K562 (cell line): ENCODE results near the gene TRIM14. TPM values are rescaled to one million over a fixed set of nuclear protein-coding genes. Genes with fewer than 3 reads are reported as not detected.

ENCODE experiments used
- ATF6 ChIP-seq: sonication (generic); formaldehyde crosslinking; IDR thresholded peaks from 2 replicates; pipeline ENCODE4 v1.4.0; 2020; ENCODE audit warnings: mild to moderate bottlenecking, missing genetic modification reagents
- BCOR ChIP-seq: fragments of 450-650 bp; IDR thresholded peaks from 2 replicates; pipeline ENCODE4 v1.6.1; 2016
- DNMT1 ChIP-seq: fragments of 450-650 bp; IDR thresholded peaks from 2 replicates; pipeline ENCODE4 v1.6.1; 2016; ENCODE audit warnings: antibody characterized with exemption, mild to moderate bottlenecking
- ELF4 ChIP-seq: fragments of 450-650 bp; formaldehyde crosslinking; IDR thresholded peaks from 2 replicates; pipeline ENCODE4 v1.4.0; 2022; ENCODE audit warnings: missing genetic modification characterization
- GTF2B ChIP-seq: IDR thresholded peaks from 2 replicates; pipeline ENCODE4 v1.6.1; 2011; ENCODE audit not compliant: insufficient read length; ENCODE audit errors: extremely low read depth
- HLTF ChIP-seq: fragments of 450-650 bp; IDR thresholded peaks from 2 replicates; pipeline ENCODE4 v1.6.1; 2016
- HMGXB4 ChIP-seq: sonication (generic); formaldehyde crosslinking; IDR thresholded peaks from 2 replicates; pipeline ENCODE4 v1.8.1; 2023; ENCODE audit warnings: mild to moderate bottlenecking, missing genetic modification reagents
- L3MBTL2 ChIP-seq: fragments of 450-650 bp; IDR thresholded peaks from 2 replicates; pipeline ENCODE4 v1.6.1; 2016; ENCODE audit warnings: mild to moderate bottlenecking, moderate library complexity
- NFYB ChIP-seq: IDR thresholded peaks from 2 replicates; pipeline ENCODE4 v1.6.1; 2011; ENCODE audit warnings: mild to moderate bottlenecking, moderate library complexity; ENCODE audit not compliant: insufficient read length; ENCODE audit errors: extremely low read depth
- RBM25 ChIP-seq: fragments of 200-400 bp; formaldehyde crosslinking; IDR thresholded peaks from 2 replicates; pipeline ENCODE4 v1.6.1; 2018; ENCODE audit warnings: low read length, low read depth, moderate library complexity; ENCODE audit not compliant: severe bottlenecking
- SFPQ ChIP-seq: fragments of 200-400 bp; formaldehyde crosslinking; IDR thresholded peaks from 2 replicates; pipeline ENCODE4 v1.6.1; 2017; ENCODE audit warnings: mild to moderate bottlenecking, low read depth, low read length, moderate library complexity
- SMARCA4 ChIP-seq: fragments of 450-650 bp; IDR thresholded peaks from 2 replicates; pipeline ENCODE4 v1.6.1; 2016
- SPI1 ChIP-seq: IDR thresholded peaks from 2 replicates; pipeline ENCODE4 v1.6.1; 2011; ENCODE audit warnings: low read depth, low read length, control low read depth, borderline replicate concordance
- ZNF384 ChIP-seq: IDR thresholded peaks from 2 replicates; pipeline ENCODE4 v1.6.1; 2012; ENCODE audit warnings: low read depth, low read length, improper control_type of control experiment
- ZNF436 ChIP-seq: fragments of 250-450, 450-650 bp; sonication (Bioruptor Pico); formaldehyde crosslinking; IDR thresholded peaks from 2 replicates; pipeline ENCODE4 v1.7.0; 2020; ENCODE audit warnings: mild to moderate bottlenecking
- ZNF507 ChIP-seq: conservative IDR thresholded peaks from 2 replicates; pipeline ENCODE4 v1.6.1; 2017; ENCODE audit warnings: missing genetic modification characterization, missing compliant biosample characterization
- ZNF583 ChIP-seq: fragments of 250-450 bp; sonication (Bioruptor Pico); IDR thresholded peaks from 2 replicates; pipeline ENCODE4 v1.4.0; 2020
- ZNF75A ChIP-seq: fragments of 450-650 bp; formaldehyde crosslinking; IDR thresholded peaks from 2 replicates; pipeline ENCODE4 v1.4.0; 2020; ENCODE audit warnings: mild to moderate bottlenecking
- polyA plus RNA-seq, 8 experiments: library from polyadenylated mRNA; depleted of rRNA in 4 of 8; stranded (reverse) in 5 of 8; unstranded in 3 of 8; fragments of >200 nt; fragmentation: Nextera tagmentation in 2 of 8; fragmentation: Illumina TruSeq in 1 of 8; extraction: Ambion mirVana in 2 of 8; extraction: Trizol in 1 of 8; gene quantifications; 2 replicates each; pipeline versions ENCODE4 v1.2.1 to v1.2.3, GENCODE V29; 2011 to 2014; ENCODE audit warnings: inconsistent platforms in 1 of 8, missing spikeins in 1 of 8
- total RNA-seq, 7 experiments: library from RNA; depleted of rRNA in 6 of 7; stranded (reverse); fragments of >200 nt in 6 of 7; fragmentation: Illumina TruSeq in 2 of 7; extraction: Trizol in 2 of 7; gene quantifications; 2 replicates each; pipeline versions ENCODE4 v1.2.1 to v1.2.3, GENCODE V29; 2011 to 2021; ENCODE audit warnings: low replicate concordance in 1 of 7
- TF ChIP-seq, protein P1 (sequence below): fragments of 150-350 bp; IDR thresholded peaks from 2 replicates; pipeline ENCODE4 v1.6.1; 2014; ENCODE audit warnings: low read depth, mild to moderate bottlenecking, low read length, borderline replicate concordance

The TRIM14 gene
- total and polyA plus RNA-seq, 9 of the 15 experiments (the other 6 are each of a cell fraction or from before 2014, with no cell fraction given), result 7.6 to 41.0 (median 17.9) TPM

GRCh38 chr9:98129451-98129881, 10.4 kb upstream of the TRIM14 start (continued):
- no peak for TF ChIP-seq NFYB
- TF ChIP-seq SFPQ, result no peak
- no peak for TF ChIP-seq L3MBTL2
- TF ChIP-seq DNMT1, result no peak
- no peak for TF ChIP-seq HLTF
- peak; percentile 80 for TF ChIP-seq BCOR
- no peak for TF ChIP-seq SMARCA4
- no peak for TF ChIP-seq ZNF384
- TF ChIP-seq GTF2B, result no peak
- peak; percentile 85 for TF ChIP-seq ZNF436
- TF ChIP-seq, protein P1, sequence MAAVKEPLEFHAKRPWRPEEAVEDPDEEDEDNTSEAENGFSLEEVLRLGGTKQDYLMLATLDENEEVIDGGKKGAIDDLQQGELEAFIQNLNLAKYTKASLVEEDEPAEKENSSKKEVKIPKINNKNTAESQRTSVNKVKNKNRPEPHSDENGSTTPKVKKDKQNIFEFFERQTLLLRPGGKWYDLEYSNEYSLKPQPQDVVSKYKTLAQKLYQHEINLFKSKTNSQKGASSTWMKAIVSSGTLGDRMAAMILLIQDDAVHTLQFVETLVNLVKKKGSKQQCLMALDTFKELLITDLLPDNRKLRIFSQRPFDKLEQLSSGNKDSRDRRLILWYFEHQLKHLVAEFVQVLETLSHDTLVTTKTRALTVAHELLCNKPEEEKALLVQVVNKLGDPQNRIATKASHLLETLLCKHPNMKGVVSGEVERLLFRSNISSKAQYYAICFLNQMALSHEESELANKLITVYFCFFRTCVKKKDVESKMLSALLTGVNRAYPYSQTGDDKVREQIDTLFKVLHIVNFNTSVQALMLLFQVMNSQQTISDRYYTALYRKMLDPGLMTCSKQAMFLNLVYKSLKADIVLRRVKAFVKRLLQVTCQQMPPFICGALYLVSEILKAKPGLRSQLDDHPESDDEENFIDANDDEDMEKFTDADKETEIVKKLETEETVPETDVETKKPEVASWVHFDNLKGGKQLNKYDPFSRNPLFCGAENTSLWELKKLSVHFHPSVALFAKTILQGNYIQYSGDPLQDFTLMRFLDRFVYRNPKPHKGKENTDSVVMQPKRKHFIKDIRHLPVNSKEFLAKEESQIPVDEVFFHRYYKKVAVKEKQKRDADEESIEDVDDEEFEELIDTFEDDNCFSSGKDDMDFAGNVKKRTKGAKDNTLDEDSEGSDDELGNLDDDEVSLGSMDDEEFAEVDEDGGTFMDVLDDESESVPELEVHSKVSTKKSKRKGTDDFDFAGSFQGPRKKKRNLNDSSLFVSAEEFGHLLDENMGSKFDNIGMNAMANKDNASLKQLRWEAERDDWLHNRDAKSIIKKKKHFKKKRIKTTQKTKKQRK, result no peak
- no peak for TF ChIP-seq ATF6 (CRISPR knock-in tag)
- TF ChIP-seq ZNF75A, result no peak
- no peak for TF ChIP-seq ZNF583 (CRISPR knock-in tag)
- peak; percentile 69 for TF ChIP-seq RBM25
- no peak for TF ChIP-seq HMGXB4 (CRISPR knock-in tag)
- TF ChIP-seq ELF4 (CRISPR knock-in tag), result no peak
- TF ChIP-seq ZNF507, result no peak
- TF ChIP-seq SPI1, result peak; percentile 87
